HEK293T (cell line): ENCODE data around the gene GIPR.

Experiments used
- BHLHE40 ChIP-seq: fragments of 450-650 bp; IDR thresholded peaks from 2 replicates; pipeline ENCODE4 v1.6.1; 2016; ENCODE audit warnings: mild to moderate bottlenecking, moderate library complexity, borderline replicate concordance
- ELF4 ChIP-seq: fragments of 450-650 bp; IDR thresholded peaks from 2 replicates; pipeline ENCODE4 v1.6.1; 2017; ENCODE audit warnings: antibody characterized with exemption
- FOXK2 ChIP-seq: fragments of 450-650 bp; IDR thresholded peaks from 2 replicates; pipeline ENCODE4 v1.6.1; 2016; ENCODE audit warnings: mild to moderate bottlenecking
- HDGF ChIP-seq: fragments of 450-650 bp; IDR thresholded peaks from 2 replicates; pipeline ENCODE4 v1.6.1; 2017; ENCODE audit warnings: antibody characterized with exemption, borderline replicate concordance
- LEF1 ChIP-seq: fragments of 450-650 bp; IDR thresholded peaks from 2 replicates; pipeline ENCODE4 v1.6.1; 2017; ENCODE audit warnings: mild to moderate bottlenecking, borderline replicate concordance
- NFRKB ChIP-seq: fragments of 450-650 bp; IDR thresholded peaks from 2 replicates; pipeline ENCODE4 v1.6.1; 2016; ENCODE audit warnings: mild to moderate bottlenecking, moderate library complexity
- SP1 ChIP-seq: fragments of 450-650 bp; IDR thresholded peaks from 2 replicates; pipeline ENCODE4 v1.6.1; 2017
- SUZ12 ChIP-seq: fragments of 450-650 bp; IDR thresholded peaks from 2 replicates; pipeline ENCODE4 v1.6.1; 2016; ENCODE audit warnings: mild to moderate bottlenecking
- TF ChIP-seq, protein P1 (sequence below): fragments of 450-650 bp; IDR thresholded peaks from 2 replicates; pipeline ENCODE4 v1.6.1; 2016

DNA sequence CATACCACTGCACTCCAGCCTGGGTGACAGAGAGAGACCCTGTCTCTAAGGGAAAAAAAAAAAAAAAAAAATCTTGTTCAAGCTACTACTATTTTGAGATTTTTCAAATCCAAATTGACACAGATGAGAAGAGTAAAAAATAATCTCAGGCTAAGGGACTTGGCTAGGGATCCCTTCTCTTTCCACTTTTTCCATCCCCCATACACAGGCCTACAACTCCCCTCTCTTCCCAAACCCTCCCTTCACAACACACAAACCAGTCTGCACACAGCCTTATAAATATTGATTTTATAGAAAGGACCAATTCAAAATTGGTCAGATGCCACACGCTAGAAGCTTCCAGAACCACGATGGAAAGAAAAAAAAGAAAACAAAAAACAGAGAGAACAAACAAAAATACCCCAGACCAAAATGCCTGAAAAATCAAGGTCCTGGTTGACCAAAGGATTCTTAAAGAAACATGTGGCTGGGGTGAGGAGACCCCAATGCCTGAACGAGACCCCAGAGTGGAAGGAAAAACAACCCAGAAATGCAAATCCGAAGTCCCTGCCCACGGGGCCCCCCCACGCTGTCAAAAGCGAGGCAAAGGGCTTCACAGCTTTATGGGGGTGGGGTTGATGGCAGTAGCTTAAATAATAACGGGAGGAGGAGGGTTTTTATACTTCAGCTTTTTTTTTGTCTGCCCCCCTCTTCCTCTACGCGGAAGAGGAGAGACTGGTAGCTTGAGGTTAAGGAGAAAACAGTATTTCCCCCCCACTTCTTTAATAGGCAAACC, 42.5 kb downstream of the GIPR start:
- no peak for TF ChIP-seq SUZ12
- TF ChIP-seq FOXK2 = no peak
- TF ChIP-seq, protein P1, sequence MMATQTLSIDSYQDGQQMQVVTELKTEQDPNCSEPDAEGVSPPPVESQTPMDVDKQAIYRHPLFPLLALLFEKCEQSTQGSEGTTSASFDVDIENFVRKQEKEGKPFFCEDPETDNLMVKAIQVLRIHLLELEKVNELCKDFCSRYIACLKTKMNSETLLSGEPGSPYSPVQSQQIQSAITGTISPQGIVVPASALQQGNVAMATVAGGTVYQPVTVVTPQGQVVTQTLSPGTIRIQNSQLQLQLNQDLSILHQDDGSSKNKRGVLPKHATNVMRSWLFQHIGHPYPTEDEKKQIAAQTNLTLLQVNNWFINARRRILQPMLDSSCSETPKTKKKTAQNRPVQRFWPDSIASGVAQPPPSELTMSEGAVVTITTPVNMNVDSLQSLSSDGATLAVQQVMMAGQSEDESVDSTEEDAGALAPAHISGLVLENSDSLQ = no peak
- TF ChIP-seq BHLHE40 = no peak
- TF ChIP-seq NFRKB = no peak
- TF ChIP-seq LEF1 = no peak
- TF ChIP-seq SP1 = no peak
- TF ChIP-seq HDGF = no peak
- TF ChIP-seq ELF4 = no peak
